Measurements from ENCODE around the gene C3orf49. TPM values are rescaled to one million over a fixed set of nuclear protein-coding genes. Genes with fewer than 3 reads are reported as not detected.

C3orf49 gene
- total RNA-seq, 1 experiment from 2014 or later: not detected

GRCh38 chr3:63872135-63872924 is 53.2 kb downstream of the C3orf49 start:
- ChIA-PET RAD21 (ENCODE audit: low non-redundant PET in 1 of 2, low total read pairs in 2 of 2, uncharacterized antibody in 2 of 2, unreplicated experiment in 2 of 2) (no interaction called here), CTCF (no interaction called here), POLR2A (no interaction called here)
- H3K4me1 ChIP-seq (ENCODE audit: control insufficient read depth in 1 of 2, insufficient read depth in 2 of 2, low read length in 2 of 2): peaks cover 13 to 15% of the 10 kb centered on the region in 2 experiments
- no peak overlapping the region for H3K4me3 ChIP-seq (replicated peaks in 1 of 2; ENCODE audit: low read depth in 1 of 2, low read length in 2 of 2)
- TF ChIP-seq, protein P1, sequence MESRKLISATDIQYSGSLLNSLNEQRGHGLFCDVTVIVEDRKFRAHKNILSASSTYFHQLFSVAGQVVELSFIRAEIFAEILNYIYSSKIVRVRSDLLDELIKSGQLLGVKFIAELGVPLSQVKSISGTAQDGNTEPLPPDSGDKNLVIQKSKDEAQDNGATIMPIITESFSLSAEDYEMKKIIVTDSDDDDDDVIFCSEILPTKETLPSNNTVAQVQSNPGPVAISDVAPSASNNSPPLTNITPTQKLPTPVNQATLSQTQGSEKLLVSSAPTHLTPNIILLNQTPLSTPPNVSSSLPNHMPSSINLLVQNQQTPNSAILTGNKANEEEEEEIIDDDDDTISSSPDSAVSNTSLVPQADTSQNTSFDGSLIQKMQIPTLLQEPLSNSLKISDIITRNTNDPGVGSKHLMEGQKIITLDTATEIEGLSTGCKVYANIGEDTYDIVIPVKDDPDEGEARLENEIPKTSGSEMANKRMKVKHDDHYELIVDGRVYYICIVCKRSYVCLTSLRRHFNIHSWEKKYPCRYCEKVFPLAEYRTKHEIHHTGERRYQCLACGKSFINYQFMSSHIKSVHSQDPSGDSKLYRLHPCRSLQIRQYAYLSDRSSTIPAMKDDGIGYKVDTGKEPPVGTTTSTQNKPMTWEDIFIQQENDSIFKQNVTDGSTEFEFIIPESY (IDR thresholded peaks at IDR 0.05; ENCODE audit: extremely low read depth, insufficient replicate concordance, low read length): no peak
- TF ChIP-seq CBX3 (IDR thresholded peaks at IDR 0.05; ENCODE audit: low read depth) (0 out of 2 replicates have a peak, but pooled peaks have one; percentile 38), SP1 (IDR thresholded peaks at IDR 0.05; ENCODE audit: low read depth) (peak; percentile 38; the same call in 1 of the 2 replicates), JUND (IDR thresholded peaks at IDR 0.05) (0 out of 2 replicates have a peak, but pooled peaks have one; percentile 49), YY1 (IDR thresholded peaks at IDR 0.05; ENCODE audit: extremely low read depth, insufficient replicate concordance, low read depth, low read length) (no peak), EGR1 (IDR thresholded peaks at IDR 0.05; ENCODE audit: low read depth) (no peak), POLR2A (IDR thresholded peaks at IDR 0.05; ENCODE audit: borderline replicate concordance, extremely low read depth, insufficient read depth, insufficient read length) (no peak), ZFX (IDR thresholded peaks at IDR 0.05) (no peak), RAD21 (IDR thresholded peaks at IDR 0.05; ENCODE audit: low read depth) (no peak), CTCF (IDR thresholded peaks at IDR 0.05 in 2 of 3, conservative IDR thresholded peaks at IDR 0.05 in 1 of 3; ENCODE audit: borderline replicate concordance in 1 of 3, insufficient read depth in 1 of 3, low read depth in 2 of 3, low read length in 2 of 3) (no peak), ZNF274 (IDR thresholded peaks at IDR 0.05; ENCODE audit: low read depth, low read length) (no peak), SIN3A (IDR thresholded peaks at IDR 0.05; ENCODE audit: low read depth) (no peak), CEBPB (IDR thresholded peaks at IDR 0.05; ENCODE audit: low read depth) (no peak), FOSL1 (IDR thresholded peaks at IDR 0.05; ENCODE audit: low read depth) (peak; percentile 56), EZH2 (IDR thresholded peaks at IDR 0.05) (no peak), POLR2AphosphoS5 (IDR thresholded peaks at IDR 0.05; ENCODE audit: low read depth, low read length) (no peak), SRF (IDR thresholded peaks at IDR 0.05; ENCODE audit: low read depth) (no peak)
- TF ChIP-seq, protein P2, sequence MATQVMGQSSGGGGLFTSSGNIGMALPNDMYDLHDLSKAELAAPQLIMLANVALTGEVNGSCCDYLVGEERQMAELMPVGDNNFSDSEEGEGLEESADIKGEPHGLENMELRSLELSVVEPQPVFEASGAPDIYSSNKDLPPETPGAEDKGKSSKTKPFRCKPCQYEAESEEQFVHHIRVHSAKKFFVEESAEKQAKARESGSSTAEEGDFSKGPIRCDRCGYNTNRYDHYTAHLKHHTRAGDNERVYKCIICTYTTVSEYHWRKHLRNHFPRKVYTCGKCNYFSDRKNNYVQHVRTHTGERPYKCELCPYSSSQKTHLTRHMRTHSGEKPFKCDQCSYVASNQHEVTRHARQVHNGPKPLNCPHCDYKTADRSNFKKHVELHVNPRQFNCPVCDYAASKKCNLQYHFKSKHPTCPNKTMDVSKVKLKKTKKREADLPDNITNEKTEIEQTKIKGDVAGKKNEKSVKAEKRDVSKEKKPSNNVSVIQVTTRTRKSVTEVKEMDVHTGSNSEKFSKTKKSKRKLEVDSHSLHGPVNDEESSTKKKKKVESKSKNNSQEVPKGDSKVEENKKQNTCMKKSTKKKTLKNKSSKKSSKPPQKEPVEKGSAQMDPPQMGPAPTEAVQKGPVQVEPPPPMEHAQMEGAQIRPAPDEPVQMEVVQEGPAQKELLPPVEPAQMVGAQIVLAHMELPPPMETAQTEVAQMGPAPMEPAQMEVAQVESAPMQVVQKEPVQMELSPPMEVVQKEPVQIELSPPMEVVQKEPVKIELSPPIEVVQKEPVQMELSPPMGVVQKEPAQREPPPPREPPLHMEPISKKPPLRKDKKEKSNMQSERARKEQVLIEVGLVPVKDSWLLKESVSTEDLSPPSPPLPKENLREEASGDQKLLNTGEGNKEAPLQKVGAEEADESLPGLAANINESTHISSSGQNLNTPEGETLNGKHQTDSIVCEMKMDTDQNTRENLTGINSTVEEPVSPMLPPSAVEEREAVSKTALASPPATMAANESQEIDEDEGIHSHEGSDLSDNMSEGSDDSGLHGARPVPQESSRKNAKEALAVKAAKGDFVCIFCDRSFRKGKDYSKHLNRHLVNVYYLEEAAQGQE (IDR thresholded peaks at IDR 0.05; ENCODE audit: low read depth): no peak
- TF ChIP-seq, protein P3, sequence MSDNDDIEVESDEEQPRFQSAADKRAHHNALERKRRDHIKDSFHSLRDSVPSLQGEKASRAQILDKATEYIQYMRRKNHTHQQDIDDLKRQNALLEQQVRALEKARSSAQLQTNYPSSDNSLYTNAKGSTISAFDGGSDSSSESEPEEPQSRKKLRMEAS (IDR thresholded peaks at IDR 0.05): no peak
- TF ChIP-seq, protein P4, sequence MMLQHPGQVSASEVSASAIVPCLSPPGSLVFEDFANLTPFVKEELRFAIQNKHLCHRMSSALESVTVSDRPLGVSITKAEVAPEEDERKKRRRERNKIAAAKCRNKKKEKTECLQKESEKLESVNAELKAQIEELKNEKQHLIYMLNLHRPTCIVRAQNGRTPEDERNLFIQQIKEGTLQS (IDR thresholded peaks at IDR 0.05): no peak
- H3K27me3 ChIP-seq (ENCODE audit: insufficient read depth, low read length): no peaks in the 10 kb centered on the region
- H3K9me2 ChIP-seq (ENCODE audit: insufficient read depth): no peaks in the 10 kb centered on the region
- peak overlapping the region; percentile 53 for H3K4me2 ChIP-seq (ENCODE audit: low read length)
- peaks cover 66% of the 10 kb centered on the region for H3K79me2 ChIP-seq (ENCODE audit: insufficient read depth, low read length)
- peak; percentile 54 for DNase-seq (ENCODE audit: low read depth, low spot score)
- no TSS peak for BruUV-seq (replicated peaks)
- H4K20me1 ChIP-seq (ENCODE audit: insufficient read depth): peaks cover 5% of the 10 kb centered on the region; the same call in 1 of the 2 replicates
- no peak overlapping the region for H2AFZ ChIP-seq (ENCODE audit: low read depth, low read length, poor library complexity, severe bottlenecking)
- intact Hi-C loops (cut with micrococcal nuclease): loop anchor here (5.0 kb wide), 1 partner anchor 35 kb away; no protein-coding TSS in a partner anchor
- peak; percentile 92 for ATAC-seq
- H3K36me3 ChIP-seq (ENCODE audit: control insufficient read depth in 1 of 2, insufficient read depth in 2 of 2, low read length in 2 of 2): no peaks in the 10 kb centered on the region
- no peak overlapping the region for H3K27ac ChIP-seq (ENCODE audit: low read depth, low read length)
- H3K9ac ChIP-seq (ENCODE audit: low read length): no peak overlapping the region
- H3K9me3 ChIP-seq (ENCODE audit: control insufficient read depth in 1 of 2, insufficient read depth in 1 of 2, low read depth in 1 of 2, low read length in 2 of 2): no peaks in the 10 kb centered on the region
